Measurements from ENCODE around the gene SLC35F6.
"Not testable (repeated sequence)": the region's sequence is repeated elsewhere in the genome, so short reads cannot be mapped to it uniquely, and the experiment has no call there.

SLC35F6 gene

GRCh38 chr2:26756337-26756736, 7.7 kb upstream of the SLC35F6 start:
- no peak for DNase-seq (ENCODE audit: low read depth)

- peak; percentile 98 for DNase-seq (ENCODE audit: low read depth)
Measured at GRCh38 chr2:26757873-26758789, 6.0 kb upstream of the SLC35F6 start.

- no peak for DNase-seq (ENCODE audit: low read depth)
Measured at GRCh38 chr2:26758790-26759321, 5.2 kb upstream of the SLC35F6 start.

DNA sequence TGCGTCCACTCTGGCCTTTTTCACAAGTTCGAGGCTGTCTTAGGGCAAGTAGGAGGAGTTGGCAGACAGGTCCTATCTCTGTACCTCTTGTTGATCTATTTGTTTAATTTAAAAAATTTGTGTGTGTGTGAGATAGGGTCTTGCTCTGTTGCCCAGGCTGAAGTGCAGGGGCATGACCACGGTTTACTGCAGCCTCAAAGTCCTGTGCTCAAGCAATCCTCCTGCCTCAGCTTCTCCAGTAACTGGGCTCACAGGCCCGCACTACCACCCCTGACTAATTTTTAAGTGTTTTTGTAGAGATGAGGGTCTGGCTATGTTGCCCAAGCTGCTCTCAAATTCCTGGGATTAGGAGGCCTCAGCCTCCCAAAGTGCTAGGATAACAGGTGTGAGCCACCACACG, 4.2 kb upstream of the SLC35F6 start:
- DNase-seq (ENCODE audit: low read depth): no peak

DNA sequence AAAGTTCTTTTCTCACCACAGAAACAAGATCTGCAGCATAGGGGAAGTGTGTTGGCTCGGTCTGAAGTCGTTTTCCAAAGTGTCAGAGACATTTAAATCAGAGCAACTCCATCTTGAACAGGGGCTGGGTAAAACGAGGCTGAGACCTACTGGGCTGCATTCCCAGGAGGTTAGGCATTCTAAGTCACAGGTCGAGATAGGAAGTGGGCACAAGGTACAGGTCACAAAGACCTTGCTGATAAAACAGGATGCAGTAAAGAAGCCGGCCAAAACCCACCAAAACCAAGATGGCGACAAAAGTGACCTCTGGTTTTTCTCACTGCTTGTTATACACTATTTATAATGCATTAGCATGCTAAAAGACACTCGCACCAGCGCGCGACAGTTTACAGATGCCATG, 3.1 kb upstream of the SLC35F6 start:
- not testable (repeated sequence) for DNase-seq (ENCODE audit: low read depth)

- DNase-seq (ENCODE audit: low read depth): no peak
Measured at GRCh38 chr2:26763019-26763418, 1.1 kb upstream of the SLC35F6 start.

GRCh38 chr2:26764906-26765305, 822 bp downstream of the SLC35F6 start:
- no peak for DNase-seq (ENCODE audit: low read depth)

DNA sequence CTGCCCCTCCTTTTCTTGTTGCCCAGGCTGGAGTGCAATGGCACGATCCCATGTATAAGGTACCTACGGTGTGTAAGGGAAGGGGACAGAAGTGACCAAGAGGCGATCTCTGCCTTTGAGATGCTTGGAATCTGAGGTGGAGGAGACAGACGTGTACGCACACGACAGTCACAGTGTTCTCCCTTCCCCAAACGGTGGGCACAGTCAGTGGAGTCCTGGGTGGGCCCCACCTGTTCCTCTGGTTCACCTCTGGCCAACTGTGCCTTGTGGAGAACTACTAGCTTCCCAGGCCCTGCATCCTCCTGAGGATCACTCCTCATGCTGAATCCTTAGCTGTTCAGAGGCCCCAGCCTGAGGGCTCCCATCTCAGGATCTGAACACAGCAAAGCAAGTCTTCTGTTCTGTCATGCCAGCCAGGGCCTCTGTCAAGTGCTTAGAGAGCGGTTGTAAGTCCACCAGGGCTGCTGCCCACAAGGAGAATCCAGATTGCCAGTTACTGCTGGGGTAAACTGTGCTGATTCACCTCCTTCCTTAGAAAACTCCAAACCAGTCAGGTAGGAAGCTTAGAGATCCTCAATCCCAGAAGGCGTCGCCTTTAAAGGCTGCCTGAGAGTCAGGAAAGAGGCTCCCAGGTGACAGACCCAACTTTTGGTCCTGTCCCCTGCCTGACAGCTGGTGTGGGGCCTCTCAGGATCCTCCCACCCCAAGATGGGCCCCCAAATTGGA, 1.6 kb downstream of the SLC35F6 start:
- no peak for DNase-seq (ENCODE audit: low read depth)

DNA sequence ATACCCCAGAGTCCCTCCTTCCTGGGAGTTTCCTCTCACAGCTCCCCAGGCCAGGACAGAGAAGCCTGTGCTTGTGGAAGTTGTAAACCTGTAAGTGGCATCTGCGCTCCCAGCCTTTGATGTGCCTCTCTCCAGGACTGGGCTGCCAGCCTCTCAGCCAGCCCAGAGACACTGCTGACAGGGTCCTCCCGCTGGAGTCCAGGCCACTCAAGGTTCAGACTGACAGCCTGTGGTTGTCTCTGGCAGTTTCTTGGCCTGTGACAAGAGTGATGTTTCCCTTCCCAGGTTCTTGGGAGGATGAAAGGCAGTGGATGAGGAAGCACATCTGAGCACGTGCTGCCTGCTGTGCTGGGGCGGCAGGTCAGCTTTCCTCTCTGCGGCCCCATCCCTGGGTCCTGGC, 3.0 kb downstream of the SLC35F6 start:
- DNase-seq (ENCODE audit: low read depth): no peak

GRCh38 chr2:26767894-26768487, 3.9 kb downstream of the SLC35F6 start:
- DNase-seq (ENCODE audit: low read depth): no peak

GRCh38 chr2:26768759-26769088, 4.6 kb downstream of the SLC35F6 start:
- no peak for DNase-seq (ENCODE audit: low read depth)

- no peak for DNase-seq (ENCODE audit: low read depth)
Measured at GRCh38 chr2:26769089-26769761, 5.1 kb downstream of the SLC35F6 start.

DNA sequence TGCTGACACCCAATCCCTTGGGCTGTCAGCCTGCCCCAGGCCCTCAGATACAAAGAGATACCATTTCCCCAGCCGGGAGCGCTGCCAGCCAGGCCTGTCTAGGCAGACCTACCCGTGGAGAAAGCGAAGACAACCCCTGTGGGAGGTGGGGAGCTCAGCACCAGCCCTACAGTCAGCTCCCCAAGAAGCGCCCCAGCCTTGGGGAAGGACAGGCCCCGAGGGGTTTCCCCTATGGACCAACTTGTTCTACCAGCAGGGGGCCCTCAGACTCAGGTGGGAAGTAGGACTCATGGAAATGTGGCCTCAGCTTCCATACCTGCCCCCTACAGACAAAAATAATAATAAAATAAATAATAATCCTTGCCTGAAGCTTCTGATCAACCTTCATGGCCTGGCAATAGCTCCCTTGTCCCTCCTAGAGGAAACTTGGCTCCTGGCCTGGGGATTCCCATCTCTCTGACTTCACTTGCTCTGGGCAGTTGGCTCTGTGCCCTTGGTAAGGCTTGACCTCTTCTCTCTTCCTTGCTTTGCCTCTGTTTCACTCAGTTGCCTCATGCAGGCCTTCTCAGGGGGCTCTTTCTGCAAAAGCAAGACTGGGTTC, 7.0 kb downstream of the SLC35F6 start:
- DNase-seq (ENCODE audit: low read depth): no peak

DNA sequence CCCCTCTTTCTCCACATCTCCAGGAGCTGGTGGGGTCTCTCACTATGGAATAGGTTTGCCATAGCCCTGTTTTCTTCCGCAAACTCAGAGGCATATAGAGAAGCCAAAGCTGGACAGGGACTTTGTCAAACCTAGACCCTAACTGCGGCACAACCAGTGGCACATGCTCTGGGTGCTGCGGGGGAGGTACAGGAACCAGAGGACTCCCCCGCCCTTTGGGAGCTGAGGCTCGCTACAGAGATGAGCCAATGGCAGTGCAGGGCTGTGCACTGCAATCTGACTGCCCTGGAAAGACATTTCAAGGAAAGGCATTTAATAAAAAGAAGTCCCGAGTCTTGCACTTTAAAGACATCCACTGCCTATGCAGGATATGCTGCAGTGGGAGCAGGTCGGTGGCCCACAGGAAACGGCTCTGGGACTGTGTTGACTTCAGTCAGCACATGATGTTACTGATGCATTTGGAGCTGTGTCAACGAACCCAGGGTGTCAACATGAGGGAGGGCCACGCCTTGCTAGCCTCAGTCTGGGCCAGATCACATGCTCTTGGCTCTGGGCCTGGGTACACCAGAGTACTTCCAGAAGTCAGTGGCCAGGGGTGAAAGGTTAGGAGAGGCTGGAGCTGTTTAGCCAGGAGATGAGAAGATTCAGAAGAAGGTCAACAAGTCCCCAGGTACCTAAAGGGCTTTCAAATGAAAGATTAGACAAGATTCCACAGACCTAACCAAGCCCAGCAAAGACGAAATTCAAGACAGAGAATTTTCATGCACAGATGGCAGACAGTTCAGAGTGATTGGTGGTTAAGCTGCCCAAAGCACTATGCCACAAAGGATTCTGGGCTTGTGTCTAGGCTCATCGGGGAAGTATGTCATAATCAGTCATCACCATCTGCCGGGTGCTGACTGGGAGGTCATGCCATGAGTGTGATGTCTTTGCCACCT, 8.2 kb downstream of the SLC35F6 start:
- no peak for DNase-seq (ENCODE audit: low read depth)

- DNase-seq (ENCODE audit: low read depth): no peak
Measured at GRCh38 chr2:26776195-26776800, 12.2 kb downstream of the SLC35F6 start.

DNA sequence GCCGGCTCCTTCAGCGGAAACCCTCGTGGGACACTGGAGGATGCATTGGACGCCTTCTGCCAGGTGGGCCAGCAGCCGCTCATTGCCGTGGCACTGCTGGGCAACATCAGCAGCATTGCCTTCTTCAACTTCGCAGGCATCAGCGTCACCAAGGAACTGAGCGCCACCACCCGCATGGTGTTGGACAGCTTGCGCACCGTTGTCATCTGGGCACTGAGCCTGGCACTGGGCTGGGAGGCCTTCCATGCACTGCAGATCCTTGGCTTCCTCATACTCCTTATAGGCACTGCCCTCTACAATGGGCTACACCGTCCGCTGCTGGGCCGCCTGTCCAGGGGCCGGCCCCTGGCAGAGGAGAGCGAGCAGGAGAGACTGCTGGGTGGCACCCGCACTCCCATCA, 14.0 kb downstream of the SLC35F6 start:
- no peak for DNase-seq (ENCODE audit: low read depth)

- DNase-seq (ENCODE audit: low read depth): no peak
Measured at GRCh38 chr2:26778507-26778906, 14.4 kb downstream of the SLC35F6 start.

GRCh38 chr2:26780203-26780760, 16.2 kb downstream of the SLC35F6 start:
- DNase-seq (ENCODE audit: low read depth): no peak

- no peak for DNase-seq (ENCODE audit: low read depth)
Measured at GRCh38 chr2:26782876-26783704, 19.0 kb downstream of the SLC35F6 start.

Data from HS-5 (cell line).